Measurements from ENCODE around the gene PCDH15. TPM values are rescaled to one million over a fixed set of nuclear protein-coding genes. Genes with fewer than 3 reads are reported as not detected.

Gene PCDH15
- total RNA-seq, 1 donor from 2014 or later, result not detected

DNA sequence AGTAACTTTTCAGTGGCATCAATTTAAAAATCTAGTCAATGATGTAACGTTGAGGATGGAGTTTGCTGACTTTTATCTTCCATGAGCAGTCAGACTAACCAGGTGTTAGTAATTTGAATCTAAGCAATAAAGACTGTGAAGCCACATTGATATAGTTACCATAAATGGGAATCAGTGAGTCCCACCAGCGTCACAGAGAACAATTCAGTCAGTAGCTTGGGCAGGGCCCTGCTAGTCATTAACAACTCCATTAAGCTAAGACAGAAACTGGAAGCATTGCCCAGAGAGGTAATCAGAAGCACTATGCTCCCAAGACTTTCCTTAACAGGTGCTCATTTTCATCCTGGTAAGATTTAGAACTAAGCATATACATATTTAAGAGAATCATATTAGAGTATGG lies 315.1 kb downstream of the PCDH15 start:
- H3K27me3 ChIP-seq, result no peaks in the 10 kb centered on the region
- H3K4me1 ChIP-seq, result no peaks in the 10 kb centered on the region
- TF ChIP-seq, protein P1, sequence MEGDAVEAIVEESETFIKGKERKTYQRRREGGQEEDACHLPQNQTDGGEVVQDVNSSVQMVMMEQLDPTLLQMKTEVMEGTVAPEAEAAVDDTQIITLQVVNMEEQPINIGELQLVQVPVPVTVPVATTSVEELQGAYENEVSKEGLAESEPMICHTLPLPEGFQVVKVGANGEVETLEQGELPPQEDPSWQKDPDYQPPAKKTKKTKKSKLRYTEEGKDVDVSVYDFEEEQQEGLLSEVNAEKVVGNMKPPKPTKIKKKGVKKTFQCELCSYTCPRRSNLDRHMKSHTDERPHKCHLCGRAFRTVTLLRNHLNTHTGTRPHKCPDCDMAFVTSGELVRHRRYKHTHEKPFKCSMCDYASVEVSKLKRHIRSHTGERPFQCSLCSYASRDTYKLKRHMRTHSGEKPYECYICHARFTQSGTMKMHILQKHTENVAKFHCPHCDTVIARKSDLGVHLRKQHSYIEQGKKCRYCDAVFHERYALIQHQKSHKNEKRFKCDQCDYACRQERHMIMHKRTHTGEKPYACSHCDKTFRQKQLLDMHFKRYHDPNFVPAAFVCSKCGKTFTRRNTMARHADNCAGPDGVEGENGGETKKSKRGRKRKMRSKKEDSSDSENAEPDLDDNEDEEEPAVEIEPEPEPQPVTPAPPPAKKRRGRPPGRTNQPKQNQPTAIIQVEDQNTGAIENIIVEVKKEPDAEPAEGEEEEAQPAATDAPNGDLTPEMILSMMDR (IDR thresholded peaks at IDR 0.05), result no peak
- no peaks in the 10 kb centered on the region for H3K36me3 ChIP-seq
- H3K27ac ChIP-seq, result no peak overlapping the region
- H3K9me3 ChIP-seq, result no peaks in the 10 kb centered on the region
- no peak for DNase-seq (ENCODE audit: low spot score in 2 of 2)
- intact Hi-C loops (cut with DNase I), result no loop called here
- no peak overlapping the region for H3K4me3 ChIP-seq

DNA sequence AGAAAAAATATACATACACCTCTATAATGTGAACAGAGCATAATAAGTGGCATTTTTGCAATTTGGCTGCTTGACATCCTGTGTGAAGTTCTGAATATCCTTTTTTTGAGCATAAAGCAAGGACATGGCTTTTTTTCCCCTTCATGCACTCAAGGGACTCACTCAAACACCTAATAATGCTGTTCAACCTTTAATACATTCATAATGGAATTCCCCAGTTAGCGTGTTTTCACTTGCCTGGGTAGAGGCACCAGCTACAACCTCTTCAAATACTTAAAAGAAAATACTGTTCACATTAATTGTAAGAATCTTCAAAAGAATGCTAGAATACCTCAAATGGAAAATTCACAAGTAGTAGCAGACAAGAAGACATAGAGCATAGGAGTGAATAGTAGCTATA lies 316.8 kb downstream of the PCDH15 start:
- Histone ChIP-seq H3K36me3 (no peaks in the 10 kb centered on the region), H3K4me1 (no peaks in the 10 kb centered on the region), H3K9me3 (no peaks in the 10 kb centered on the region), H3K4me3 (no peak overlapping the region), H3K27ac (no peak overlapping the region), H3K27me3 (no peaks in the 10 kb centered on the region)
- intact Hi-C loops (cut with DNase I), result no loop called here
- DNase-seq (ENCODE audit: low spot score in 2 of 2), result no peak
- TF ChIP-seq, protein P1 (IDR thresholded peaks at IDR 0.05), result no peak

DNA sequence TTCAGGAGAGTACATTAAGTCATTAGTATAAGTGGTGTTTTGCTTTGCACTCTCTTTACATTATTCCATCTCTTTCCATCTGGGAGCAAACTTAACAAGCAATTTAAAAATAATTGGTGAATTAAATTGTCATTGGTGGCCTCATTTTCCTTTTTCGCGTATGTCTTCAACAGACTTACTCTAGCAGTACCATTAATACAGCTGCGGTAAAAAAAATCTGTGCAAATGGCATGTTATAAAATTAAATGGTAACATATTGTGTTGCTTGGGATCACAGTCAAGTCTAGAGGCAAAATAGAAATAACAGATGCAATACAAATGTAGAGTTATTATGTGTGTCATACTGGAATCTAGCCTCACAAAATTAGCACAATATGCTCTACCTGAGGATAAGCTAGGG lies 322.4 kb downstream of the PCDH15 start:
- DNase-seq (ENCODE audit: low spot score in 2 of 2), result no peak
- no peaks in the 10 kb centered on the region for H3K9me3 ChIP-seq
- no peaks in the 10 kb centered on the region for H3K36me3 ChIP-seq

DNA sequence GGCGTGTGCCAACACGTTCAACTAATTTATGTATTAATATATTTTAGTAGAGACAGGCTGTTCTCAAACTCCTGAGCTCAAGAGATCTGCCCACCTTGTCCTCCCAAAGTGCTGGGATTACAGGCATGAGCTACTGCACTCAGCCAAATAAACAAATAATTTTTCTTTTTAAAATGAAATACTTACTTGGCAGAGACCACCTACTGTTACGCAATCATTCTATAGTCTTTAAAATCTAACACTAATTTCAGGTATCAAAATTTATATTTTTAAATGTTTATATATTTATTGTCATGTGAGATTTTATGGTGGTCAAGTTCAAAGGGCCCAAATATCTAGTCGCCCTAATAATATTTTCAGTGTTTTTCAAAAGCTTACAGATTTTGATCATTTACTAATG lies 323.3 kb downstream of the PCDH15 start:
- H3K27ac ChIP-seq, result no peak overlapping the region
- H3K4me3 ChIP-seq, result no peak overlapping the region
- H3K9me3 ChIP-seq, result no peaks in the 10 kb centered on the region
- no peak for DNase-seq (ENCODE audit: low spot score in 2 of 2)
- H3K27me3 ChIP-seq, result no peaks in the 10 kb centered on the region
- H3K36me3 ChIP-seq, result no peaks in the 10 kb centered on the region
- H3K4me1 ChIP-seq, result no peaks in the 10 kb centered on the region
- TF ChIP-seq, protein P1 (IDR thresholded peaks at IDR 0.05), result no peak
- intact Hi-C loops (cut with DNase I), result no loop called here

More for the DNA sequence above, 322.4 kb downstream of the PCDH15 start:
- intact Hi-C loops (cut with DNase I), result no loop called here
- H3K27ac ChIP-seq, result no peak overlapping the region
- H3K4me3 ChIP-seq, result no peak overlapping the region
- no peaks in the 10 kb centered on the region for H3K4me1 ChIP-seq
- H3K27me3 ChIP-seq, result no peaks in the 10 kb centered on the region
- TF ChIP-seq, protein P1 (IDR thresholded peaks at IDR 0.05), result no peak

DNA sequence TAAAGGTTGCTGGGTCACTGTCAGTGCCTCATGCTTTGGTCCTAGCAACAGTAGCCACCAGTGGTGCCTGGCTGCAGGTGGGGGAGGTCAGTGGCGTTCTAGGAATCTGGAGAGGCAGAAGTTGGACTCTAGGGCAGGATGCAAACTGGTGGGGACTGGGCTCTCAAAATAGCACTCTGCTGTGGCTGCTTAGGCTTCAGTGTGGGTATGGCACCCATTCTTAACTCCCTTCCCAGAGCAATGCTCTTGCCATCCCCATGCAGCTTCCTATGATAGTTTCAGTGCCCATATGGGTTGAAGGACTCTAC lies 330.8 kb downstream of the PCDH15 start:
- Histone ChIP-seq H3K4me3 (no peak overlapping the region), H3K36me3 (no peaks in the 10 kb centered on the region), H3K27ac (no peak overlapping the region), H3K4me1 (no peaks in the 10 kb centered on the region), H3K27me3 (no peaks in the 10 kb centered on the region), H3K9me3 (no peaks in the 10 kb centered on the region)
- TF ChIP-seq, protein P1 (IDR thresholded peaks at IDR 0.05), result no peak
- DNase-seq (ENCODE audit: low spot score in 2 of 2), result no peak
- intact Hi-C loops (cut with DNase I), result no loop called here

DNA sequence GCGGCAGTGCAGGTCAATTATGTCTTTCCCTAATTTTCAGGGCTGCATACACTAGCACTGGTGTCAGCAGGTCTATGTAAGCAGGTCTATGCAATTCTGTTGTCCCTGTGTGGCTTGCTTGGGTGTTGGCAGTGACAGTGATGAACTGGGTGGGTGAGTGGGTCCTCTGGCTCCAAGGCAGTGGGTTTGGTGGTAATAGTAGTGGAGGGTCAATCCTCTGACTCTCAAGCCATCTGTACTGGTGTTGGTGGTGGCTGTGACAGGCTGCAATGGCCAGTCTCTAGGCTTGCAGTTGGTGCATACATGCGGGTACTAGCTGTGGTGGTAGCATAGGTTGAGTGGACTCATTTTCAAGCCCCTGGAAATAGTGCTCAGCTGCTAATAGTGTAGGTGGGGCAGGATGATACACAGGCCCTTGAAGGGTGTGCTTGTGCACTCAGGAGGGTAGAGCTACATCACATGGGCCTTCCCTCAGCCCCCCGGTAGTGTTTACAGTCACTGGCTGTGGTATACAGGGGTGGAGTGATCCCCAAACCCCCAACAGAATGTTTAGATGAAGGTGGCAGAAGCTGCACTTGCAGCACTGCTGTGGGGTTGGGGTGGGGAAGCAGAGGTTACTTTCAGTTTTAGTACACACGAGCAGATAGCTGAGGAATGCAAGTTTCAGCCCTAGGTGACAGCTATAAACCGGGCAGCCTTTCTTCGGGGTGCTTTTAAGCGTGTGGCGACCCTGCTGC lies 331.3 kb downstream of the PCDH15 start:
- H3K27ac ChIP-seq, result no peak overlapping the region
- no peaks in the 10 kb centered on the region for H3K27me3 ChIP-seq
- intact Hi-C loops (cut with DNase I), result no loop called here
- no peak for DNase-seq (ENCODE audit: low spot score in 2 of 2)
- H3K36me3 ChIP-seq, result no peaks in the 10 kb centered on the region
- TF ChIP-seq, protein P1 (IDR thresholded peaks at IDR 0.05), result no peak
- H3K9me3 ChIP-seq, result no peaks in the 10 kb centered on the region
- H3K4me1 ChIP-seq, result no peaks in the 10 kb centered on the region
- no peak overlapping the region for H3K4me3 ChIP-seq
